ENCODE measurements around the gene NENF. TPM values are rescaled to one million over a fixed set of nuclear protein-coding genes. Genes with fewer than 3 reads are reported as not detected.
"Not testable (repeated sequence)": the region's sequence is repeated elsewhere in the genome, so short reads cannot be mapped to it uniquely, and the experiment has no call there.

The NENF gene
- polyA plus RNA-seq, 1 donor, result 31.3 TPM

DNA sequence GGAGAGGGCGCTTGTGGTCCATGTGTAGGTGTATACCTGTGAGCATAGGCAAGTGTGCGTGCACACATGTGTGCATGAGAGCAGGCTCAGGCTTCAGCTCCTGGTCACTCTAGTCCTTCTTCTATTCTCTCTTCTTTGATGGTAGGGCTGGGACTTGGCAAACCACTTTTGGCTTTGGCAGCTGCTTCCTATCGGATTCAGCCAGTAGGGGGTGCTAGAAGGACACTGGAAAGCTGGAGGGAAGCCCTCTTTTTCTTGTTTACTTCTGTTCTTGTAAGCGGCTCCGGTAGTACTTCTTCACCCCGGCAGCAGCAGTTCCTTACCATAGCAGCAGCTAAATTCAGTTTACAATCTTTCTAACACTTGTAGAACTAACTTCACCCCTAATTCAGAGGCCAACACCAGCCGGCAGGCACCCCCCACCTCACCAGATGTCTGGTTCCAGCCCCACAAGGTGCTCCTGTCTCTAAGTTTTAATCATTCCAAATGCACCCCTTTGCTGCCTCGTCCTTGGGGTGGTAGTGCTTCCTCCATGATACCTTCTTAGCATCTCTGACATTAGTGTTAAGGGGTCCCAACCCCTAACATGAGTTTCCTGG, 25.1 kb downstream of the NENF start:
- no peak for DNase-seq

DNA sequence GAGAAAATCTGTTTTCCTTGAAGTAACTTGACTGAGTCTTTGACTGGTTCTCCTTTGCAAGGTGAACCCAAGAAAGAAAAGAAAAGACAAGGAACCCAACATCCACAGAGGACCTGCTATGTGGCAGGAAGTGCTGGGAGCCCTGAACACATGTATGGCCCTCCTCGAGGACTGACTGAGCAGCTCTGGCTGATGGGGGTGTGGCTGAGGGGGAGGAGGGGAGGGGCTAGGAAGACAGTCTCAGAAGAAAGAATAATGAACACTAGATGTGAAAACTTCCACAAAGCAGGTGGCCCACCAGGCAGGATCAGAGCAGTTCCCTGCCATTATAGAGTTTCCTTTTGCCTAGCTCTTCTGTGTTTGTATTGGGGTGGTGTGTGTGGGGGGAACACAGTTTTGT, 26.1 kb downstream of the NENF start:
- no peak for DNase-seq

DNA sequence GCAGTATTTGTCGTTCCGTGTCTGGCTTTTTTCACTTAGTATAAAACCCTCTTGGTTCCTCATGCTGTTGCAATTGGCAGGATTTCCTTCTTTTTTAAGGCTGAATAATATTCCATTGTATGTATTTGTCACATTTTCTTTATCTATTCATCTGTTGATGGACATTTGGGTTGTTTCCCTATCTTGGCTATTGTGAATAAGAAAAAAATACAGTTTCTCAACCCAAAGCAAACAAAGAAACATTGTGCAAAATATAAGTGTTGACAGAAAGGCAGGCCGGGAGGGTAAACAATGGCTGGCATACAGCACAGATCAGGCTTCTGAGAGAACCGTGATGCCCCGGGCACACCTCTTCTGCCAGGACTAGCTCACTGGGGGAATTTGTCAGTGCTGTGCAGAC, 26.9 kb downstream of the NENF start:
- DNase-seq, result no peak

DNA sequence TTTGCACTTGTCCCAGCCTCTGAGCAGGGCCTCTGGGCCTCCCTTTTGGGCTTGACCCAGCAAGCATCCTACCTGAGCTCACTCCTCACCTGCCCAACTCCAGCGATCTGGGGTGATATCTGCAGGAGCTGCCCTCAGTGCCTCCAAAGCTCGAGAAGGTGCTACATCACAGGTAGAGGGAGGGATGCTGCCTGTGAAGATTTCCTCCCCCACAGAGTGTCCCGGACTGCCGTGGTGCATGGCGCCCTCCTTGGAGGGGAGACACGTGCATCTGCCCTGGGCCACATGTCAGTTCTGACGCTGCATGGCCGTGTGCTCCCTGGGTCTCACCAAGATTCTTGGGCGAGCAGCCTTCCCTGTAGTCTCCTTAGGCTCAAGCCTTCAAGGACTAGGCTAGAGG, 27.7 kb downstream of the NENF start:
- DNase-seq, result no peak

DNA sequence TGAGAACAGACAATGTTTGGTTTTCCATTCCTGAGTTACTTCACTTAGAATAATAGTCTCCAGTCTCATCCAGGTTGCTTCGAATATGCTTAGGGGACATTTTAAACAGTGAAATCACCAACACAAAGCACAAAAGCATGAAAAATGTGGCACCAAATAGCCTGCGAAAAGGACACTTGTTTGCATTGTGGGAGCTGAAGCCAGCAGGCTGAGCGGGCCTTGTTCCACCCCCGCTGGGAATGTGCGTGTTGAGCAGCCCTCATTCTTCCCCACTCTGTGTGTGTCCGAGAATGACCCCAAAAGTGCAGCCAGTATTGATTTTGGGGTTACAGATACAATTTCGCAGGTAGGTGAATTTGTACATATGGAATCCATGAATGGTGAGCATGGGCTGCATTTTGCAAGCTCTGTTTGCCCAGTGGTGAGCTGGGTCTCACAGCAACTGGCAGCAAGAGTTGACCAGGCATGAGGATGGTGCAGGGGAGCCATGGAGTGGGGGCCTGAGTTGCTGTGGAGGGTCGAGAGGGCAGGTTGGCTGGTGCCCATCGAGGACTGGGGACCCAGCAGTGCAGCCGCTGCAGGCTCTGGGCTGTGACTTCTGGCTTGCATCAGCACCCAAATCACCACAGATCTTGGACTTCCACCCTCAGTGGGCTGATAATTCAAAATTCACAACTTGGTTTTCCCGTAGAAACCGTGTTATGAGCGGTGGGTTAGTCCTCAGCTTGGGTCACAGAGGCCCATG, 29.4 kb downstream of the NENF start:
- no peak for DNase-seq

DNA sequence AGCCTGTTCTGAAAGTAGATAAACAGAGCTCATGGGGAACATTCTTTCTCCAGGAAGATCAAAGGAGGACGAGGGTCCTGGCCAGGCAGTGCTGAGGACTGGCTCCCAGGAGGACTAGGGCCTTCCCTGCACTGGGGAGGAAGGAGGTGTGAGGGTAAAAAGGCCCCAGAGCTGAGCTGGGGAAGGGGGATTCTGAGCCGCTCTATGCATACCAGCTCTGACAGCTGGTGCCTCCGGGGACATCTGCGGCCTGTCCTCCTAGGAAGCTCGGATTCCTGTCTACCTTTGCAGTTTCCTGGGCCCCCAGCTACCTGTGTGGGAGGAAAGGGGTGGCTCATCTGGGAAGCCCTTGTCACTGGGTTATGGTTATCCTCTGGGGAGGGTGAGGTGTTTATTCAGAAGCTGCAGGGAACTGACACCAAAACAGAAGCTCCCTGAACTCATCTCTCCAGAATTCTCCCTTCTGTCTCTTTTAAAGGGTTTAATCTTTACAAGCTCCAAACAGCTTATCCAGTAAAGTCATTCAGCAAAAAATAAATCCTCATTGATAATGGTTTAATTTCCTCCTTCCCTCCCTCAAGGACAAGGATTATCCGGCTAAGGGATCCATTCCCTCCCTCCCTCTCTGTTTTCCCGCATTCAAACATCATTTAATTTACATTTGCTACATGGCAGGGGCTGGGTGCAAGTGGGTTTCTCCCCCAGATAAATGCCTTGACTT, 31.0 kb downstream of the NENF start:
- no peak for DNase-seq

DNA sequence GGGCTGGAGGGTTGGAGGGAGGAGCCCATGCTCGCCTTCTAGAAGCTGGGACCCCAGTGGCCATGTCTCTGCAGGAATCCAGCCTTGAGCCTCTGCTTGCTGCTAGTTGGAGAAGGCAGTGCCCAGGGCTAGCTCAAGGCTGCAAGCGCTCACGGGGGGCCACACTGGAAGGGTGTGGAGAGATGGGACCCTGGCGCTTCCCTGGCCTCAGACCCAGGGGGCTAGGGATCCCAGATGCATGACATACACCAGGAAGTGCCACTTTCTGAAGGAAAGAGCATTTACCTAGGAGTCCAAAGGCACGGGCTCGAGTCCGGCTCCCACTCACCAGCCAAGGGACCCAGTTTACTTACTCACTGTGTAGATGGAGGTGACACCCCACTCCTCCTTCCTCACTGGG, 32.6 kb downstream of the NENF start:
- no peak for DNase-seq

DNA sequence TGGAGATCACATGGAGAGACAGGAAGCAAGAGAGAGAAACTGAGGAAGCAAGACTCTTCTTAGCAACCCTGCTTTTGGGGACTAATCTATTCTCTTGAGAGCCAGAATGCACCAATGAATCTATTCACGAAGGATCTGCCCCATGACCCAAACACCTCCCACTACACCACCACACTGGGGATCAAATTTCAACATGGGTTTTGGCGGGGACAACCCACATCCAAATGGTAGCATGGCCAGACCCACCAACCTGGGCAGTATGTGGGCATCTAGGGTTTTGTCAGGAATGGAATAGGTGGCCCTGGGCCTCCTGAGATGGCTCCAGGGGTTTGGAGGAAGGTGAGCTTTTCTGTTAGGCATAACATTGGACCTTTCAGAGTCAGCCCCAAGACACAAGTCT, 33.7 kb downstream of the NENF start:
- DNase-seq, result no peak

DNA sequence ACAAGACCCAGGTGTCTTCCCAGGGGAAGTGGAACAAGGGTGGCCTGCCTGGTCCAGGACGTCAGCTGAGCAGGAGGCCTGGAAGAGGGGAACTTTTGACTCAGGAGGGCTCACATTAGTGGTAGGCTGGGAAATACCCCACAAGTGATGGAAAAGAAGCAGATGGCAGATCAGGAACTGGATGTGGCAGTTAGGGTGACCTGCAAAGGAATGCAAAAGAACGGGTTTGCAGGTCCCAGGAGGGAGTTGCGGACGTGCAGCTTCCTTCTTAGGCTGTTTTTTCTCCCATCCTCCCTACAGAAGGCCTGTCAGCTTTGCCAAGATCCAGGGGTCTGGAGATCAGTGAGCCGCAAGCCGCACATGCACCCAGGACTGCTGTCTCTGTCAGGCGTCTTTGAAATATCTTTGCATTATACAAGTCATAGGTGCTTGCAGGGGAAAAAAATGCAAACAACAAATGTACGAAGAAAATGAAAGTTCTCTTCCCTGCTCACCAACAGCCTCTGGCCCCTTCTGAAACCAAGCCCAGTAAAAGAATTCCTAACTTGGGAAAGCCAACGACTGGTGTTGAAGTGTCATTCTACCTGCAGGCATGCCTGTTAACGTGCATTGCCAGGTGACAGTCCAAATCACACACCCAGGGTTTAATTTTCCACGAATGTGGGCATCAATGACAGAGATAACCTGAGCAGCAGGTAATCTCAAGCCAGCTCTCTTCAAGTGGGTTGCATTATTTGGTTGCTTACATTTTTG, 34.4 kb downstream of the NENF start:
- no peak for DNase-seq

DNA sequence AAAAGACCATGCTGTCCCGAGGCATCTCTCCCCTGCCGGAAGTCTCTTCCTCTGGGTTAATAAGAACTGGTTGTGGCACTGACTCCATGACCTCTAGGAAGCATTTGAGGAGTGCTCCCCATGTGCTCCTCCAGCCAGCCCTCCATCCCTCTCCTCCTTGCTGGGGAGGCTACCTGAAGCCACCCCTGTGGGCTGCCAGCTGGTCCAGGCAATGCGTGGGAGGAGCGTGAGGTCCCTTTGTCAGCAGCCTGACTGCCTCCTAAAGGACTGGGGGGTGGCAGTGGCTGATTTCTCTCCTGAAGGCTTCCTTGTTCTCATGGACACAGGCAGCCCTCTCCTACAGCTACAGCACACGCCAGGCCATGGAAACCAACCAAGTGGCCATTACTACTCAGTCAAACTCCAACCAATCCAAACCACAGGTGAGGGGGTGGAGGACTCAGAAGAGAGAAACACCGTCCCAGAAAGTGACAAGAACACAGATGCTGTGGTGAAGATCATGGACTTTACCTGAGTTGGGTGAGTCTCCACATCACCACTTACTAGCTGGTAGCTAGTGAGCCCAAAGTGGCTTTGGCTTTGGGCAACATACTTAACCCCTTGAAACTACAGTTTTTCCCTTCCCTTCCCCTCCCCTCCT, 35.2 kb downstream of the NENF start:
- no peak for DNase-seq

DNA sequence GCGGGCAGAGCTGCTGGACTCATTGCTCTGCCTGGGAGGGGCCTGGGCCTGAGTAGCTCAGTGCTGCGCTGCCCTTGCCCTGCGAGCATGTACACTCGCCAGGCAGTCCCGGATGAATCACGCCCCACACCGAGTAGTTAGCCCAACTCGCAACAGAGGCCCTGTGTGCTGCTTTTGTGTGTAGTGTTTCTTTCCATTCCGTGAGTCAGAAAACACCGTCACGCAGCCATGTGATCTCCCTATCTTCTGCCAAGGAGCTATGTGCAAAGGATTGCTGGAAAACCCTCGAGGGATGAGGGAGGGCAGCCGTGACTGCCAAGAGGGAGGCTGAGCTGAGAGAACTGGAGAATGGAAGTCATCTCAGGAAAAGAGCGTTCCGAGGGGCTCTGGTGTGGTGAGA, 37.3 kb downstream of the NENF start:
- DNase-seq, result no peak

DNA sequence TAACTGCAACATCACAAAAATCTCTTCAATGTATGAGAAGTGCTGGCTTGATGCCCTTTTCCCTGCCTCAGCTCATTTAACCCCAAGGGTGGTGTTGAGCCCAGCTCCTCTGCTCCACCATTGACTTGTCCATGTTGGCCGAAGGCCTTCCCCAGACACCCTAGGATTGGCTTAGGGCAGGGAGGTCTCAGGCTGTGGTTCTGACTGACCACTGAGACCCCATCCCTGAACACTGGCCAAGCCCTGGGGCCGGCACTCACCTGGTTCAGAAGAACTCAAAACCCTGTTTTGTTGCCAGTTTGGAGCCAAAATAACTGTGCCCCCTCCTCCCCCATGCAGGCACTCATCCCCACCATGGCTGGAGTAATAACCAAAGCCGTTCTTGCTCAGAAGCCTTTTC, 38.6 kb downstream of the NENF start:
- no peak for DNase-seq

DNA sequence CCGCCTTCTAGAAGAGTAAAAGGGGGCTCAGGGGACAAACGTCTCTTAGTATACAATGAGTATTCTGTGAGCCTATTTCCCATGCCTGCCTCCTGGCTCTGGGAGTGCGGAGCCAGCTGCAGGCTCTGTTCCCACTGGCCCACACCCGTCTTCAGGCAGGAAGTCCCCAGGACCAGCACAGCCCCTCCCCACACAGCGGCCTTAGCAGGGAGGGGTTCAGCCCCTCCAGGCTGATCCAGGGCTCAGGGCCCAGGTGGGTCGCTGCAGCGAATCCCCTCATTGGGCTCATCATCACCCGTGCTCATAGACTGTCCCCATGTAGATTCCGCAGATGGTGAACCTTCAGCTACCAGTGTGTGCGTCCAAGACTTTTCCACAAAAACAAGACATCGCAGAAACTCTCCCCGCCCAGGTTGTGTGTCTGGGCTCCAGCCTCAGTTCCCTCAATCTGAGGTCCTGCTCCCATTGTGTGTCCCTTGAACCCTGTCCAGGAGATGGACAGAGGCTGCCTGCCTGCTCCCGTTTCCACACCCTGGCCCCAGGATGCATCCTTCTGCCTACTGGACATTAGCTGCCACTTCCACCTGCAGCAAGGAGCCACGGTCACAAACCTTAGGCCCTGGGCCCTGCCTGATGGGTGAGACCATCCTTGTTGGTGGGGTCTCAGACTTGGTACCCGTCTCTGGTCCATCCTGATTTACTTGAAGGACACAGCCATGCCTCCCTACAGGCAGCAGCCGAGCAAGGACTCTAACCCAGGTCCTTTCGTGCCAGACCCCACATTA, 39.4 kb downstream of the NENF start:
- DNase-seq, result no peak

DNA sequence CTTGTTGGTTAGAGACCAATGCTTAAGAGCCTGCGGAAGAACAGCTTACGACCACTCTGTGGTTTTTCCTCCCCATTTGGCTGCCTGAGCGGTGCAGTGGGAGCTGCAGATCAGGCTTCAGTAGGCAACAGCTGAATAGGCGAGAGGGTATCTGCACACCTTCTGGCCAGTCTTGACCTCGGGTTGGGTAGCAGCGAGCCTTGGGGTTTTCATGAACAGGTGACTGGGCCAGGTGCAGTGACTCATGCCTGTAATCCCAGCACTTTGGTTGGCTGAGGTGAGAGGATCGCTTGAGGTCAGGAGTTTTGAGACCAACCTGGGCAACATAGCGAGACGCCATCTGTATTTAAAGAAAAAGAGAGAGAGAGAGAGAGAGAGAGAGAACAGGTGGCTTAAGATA, 41.0 kb downstream of the NENF start:
- DNase-seq, result no peak

DNA sequence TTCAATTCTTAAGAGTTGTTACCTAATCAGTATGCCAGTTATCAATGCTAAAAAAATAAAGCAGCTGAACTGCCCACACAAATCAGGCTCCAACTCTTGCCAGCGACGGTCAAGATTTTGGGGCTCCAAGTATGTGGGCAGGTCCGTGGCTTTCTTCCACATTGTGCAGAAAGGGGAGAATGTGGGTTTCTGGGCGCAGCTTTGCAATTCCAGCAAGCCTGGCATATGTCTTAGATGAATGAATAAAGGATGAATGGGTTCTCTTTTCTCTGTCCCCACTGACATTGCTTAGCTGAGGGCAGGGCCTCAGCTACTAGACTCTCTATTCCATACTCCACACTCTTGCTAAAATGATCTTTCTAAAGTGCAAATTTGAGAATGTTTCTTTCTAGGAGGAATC, 42.4 kb downstream of the NENF start:
- DNase-seq, result no peak

DNA sequence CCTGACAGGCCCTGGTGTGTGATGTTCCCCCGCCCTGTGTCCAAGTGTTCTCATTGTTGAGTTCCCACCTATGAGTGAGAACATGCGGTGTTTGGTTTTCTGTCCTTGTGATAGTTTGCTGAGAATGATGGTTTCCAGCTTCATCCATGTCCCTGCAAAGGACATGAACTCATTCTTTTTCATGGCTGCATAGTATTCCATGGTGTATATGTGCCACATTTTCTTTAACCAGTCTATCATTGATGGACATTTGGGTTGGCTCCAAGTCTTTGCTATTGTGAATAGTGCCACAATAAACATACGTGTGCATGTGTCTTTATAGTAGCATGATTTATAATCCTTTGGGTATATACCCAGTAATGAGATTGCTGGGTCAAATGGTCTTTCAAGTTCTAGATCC, 43.1 kb downstream of the NENF start:
- not testable (repeated sequence) for DNase-seq

DNA sequence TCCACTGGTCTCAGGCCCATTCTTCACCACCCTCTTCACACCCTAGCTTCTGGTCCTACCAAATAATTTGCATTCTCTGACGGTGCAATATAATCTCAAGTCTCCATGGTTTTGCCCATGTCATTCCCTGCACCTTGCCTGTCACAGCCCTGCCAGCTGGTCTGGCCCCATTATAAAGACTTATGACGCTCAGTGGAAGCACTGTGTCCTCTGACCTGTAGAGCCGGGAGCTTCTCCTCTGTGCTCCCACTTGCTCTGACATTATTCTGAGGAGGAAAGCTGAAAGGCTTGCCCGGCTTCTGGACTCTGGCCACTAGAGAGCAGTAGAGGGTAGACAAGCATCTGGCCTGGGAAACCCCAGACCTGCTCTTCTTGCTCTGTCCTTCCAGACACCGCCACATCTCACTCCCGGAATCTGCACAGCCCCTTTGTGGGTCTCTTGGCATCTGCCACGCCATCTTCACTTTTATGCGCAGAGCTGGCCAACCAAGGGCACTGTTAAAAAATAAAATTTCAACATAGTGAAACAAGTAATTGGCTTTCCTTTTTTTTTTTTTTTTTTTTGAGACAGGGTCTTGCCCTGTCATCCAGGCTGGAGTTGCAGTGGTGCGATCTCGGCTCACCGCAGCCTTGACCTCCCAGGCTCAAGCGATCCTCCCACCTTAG, 44.4 kb downstream of the NENF start:
- DNase-seq, result peak; percentile 88

DNA sequence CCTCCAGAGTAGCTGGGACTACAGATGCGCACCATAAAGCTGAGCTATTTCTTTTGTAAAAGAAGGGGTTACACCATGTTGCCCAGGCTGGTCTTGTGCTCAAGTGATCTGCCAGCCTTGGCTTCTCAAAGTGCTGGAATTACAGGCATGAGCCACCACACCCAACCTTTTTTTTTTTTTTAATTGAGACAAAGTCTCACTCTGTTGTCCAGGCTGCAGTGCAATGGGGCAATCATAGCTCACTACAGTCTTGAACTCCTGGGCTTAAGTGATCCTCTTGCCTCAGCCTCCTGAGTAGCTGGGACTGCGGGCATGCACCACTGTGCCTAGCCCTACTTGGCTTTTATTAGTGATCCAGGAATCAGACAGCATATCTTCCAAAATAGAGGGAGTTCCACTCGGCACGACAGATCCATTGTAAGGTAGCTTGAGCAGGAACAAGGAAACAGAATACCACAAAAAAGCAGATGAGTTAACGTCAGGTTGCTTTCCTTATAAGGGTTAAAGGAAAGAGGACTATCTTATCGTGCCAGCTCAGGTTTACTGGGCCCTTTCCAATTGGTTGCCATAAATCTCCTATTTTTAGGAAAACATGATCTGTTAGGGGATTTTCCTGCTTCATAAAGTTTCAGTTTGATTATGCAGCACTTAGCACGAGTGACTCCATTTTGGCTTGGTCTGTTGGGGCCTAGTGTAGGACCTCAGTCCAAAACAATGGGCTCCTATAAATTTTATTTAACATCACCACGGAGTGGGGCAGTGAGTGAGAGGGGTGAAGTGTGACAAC, 45.2 kb downstream of the NENF start:
- DNase-seq, result no peak

DNA sequence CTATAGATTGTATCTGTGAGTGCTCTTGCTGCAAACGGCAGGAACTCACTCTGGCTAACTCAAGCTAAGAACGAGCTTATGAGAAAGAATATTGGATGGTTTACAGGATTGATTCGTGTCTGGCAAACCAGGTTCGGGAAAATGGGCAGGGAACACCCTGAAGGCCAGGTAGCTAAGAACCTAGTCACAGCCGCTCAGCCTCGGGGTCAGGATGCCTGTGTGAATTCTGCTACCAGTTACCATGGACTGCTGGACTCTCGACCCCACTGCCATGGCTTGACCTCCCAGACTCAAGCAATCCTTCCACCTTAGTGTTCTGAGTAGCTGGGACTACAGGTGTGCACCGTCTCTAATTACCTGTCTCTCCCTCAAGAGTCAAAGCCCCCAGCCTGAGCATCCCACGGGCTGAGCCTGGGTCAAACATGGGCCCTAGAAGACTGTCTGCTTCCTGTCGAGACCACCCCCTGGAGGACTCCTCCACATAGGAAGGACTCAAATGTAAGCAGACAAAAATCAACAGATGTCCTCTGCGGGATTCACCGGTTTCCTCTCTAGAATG, 45.8 kb downstream of the NENF start:
- no peak for DNase-seq

DNA sequence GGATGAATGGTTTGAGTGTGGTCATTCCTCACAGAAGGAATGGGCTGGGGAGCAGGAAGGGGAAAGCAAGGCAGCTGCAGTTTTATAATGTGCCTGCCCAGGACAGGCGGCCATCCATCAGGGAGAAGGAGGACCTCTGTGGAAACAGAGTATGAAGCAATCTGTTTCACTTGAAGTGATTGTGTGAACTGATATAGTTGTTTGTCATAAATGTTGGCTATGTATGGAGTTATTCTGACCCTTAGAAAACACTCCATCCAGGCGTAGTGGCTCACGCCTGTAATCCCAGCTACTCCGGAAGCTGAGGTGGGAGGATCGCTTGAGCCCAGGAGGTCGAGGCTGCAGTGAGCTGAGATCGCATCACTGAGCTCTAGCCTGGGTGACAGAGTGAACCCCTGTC, 46.5 kb downstream of the NENF start:
- DNase-seq, result no peak
